Measurements from ENCODE around the gene FAM222B.
"Not testable (repeated sequence)": the region's sequence is repeated elsewhere in the genome, so short reads cannot be mapped to it uniquely, and the experiment has no call there.

Gene FAM222B

GRCh38 chr17:28855336-28855679 lies 12.7 kb upstream of the FAM222B start:
- Histone ChIP-seq H3K27me3 (ENCODE audit: low read depth, low read length) (no peaks in the 10 kb centered on the region), H3K27ac (ENCODE audit: low read length) (peak overlapping the region; percentile 81), H3K4me3 (ENCODE audit: low read depth in 1 of 2, low read length in 2 of 2) (peak overlapping the region; percentile 97 to 98), H3K36me3 (ENCODE audit: control insufficient read depth in 1 of 2, insufficient read depth in 2 of 2, low read length in 2 of 2) (peaks cover 18 to 24% of the 10 kb centered on the region in 2 donors), H3K4me1 (ENCODE audit: control insufficient read depth in 1 of 2, insufficient read depth in 2 of 2, low read length in 2 of 2) (peaks cover 4 to 14% of the 10 kb centered on the region in 2 donors), H3K9me3 (ENCODE audit: control insufficient read depth in 1 of 2, low read length in 2 of 2) (no peaks in the 10 kb centered on the region)

DNA sequence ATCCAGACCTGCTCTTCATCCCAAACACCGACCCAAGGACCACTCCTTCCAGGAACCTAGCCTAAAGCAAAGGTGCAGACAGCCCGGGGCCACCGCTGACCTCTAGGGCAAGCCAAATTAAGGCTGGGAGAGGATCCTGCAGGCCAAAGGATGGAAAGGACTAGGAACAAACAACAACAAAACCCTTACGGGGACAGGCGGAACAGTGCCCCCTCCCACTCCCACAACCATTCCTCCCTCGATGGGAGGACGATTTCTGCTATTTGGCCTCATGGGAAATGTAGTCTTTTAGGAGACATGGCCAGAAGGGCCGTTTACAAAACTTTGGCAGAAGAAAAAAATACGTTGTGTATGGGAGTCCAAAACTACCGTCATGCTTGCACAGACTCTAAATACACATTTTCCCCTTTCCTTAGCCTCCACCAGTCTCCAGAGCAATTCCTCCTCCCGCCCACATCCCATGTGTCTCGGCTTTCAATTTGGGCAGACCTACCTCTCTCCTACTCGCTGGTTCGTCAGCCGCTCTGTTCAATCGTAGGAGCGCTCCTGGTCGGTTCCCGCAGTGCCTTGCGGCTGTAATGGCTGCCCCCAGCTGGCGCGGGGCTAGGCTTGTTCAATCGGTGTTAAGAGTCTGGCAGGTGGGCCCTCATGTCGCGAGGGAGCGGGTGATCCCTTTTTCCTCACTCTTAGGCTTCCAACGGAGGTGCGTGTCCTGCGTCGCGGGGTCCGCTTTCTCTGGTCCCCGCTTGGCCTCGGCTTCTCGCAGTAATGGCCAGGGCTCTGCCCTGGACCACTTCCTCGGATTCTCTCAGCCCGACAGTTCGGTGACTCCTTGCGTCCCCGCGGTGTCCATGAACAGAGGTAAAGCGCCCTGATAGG lies 12.1 kb upstream of the FAM222B start, which contains the start of gene ERAL1:
Gene ERAL1, plus strand, starts transcription at position 560 of the 879 bp plus-strand sequence. Its CDS starts 19 bp downstream, at position 579.
- H3K4me3 ChIP-seq (ENCODE audit: low read depth in 1 of 2, low read length in 2 of 2) = peak within 1 kb of the TSS; percentile 97 to 98
- peak within 1 kb of the TSS; percentile 81 for H3K27ac ChIP-seq (ENCODE audit: low read length)
- H3K27me3 ChIP-seq (ENCODE audit: low read depth, low read length) = no peaks in the 10 kb centered on the region

DNA sequence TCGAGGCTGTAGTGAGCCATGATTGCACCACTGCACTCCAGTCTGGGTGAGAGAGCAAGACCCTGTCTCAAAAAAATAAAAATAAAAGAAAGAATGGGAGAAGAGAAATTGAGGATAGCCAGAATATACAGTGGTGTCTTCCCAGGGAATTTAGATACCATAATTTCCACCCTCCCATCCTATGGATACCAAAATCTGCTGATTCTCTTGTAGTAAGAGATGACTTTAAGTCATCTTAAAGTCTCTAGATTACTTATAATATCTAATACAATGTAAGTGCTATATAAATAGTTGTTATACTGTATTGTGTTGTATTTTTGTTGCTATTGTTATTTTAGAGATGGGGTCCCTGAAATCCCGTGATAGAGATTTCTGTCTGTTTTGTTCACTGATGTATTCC lies 10.7 kb upstream of the FAM222B start:
- no peak overlapping the region for H3K4me3 ChIP-seq (ENCODE audit: low read depth in 1 of 2, low read length in 2 of 2)
- H3K27me3 ChIP-seq (ENCODE audit: low read depth, low read length) = no peaks in the 10 kb centered on the region
- no peaks in the 10 kb centered on the region for H3K9me3 ChIP-seq (ENCODE audit: control insufficient read depth in 1 of 2, low read length in 2 of 2)
- H3K4me1 ChIP-seq (ENCODE audit: control insufficient read depth in 1 of 2, insufficient read depth in 2 of 2, low read length in 2 of 2) = peaks cover 4 to 14% of the 10 kb centered on the region in 2 donors
- no peak overlapping the region for H3K27ac ChIP-seq (ENCODE audit: low read length)
- H3K36me3 ChIP-seq (ENCODE audit: control insufficient read depth in 1 of 2, insufficient read depth in 2 of 2, low read length in 2 of 2) = peaks cover 7 to 12% of the 10 kb centered on the region in 2 donors

More for the DNA sequence above, 12.1 kb upstream of the FAM222B start, which contains the start of gene ERAL1:
- Histone ChIP-seq H3K9me3 (ENCODE audit: control insufficient read depth in 1 of 2, low read length in 2 of 2) (no peaks in the 10 kb centered on the region), H3K36me3 (ENCODE audit: control insufficient read depth in 1 of 2, insufficient read depth in 2 of 2, low read length in 2 of 2) (peaks cover 16 to 22% of the 10 kb centered on the region in 2 donors), H3K4me1 (ENCODE audit: control insufficient read depth in 1 of 2, insufficient read depth in 2 of 2, low read length in 2 of 2) (peaks cover 4 to 14% of the 10 kb centered on the region in 2 donors)

DNA sequence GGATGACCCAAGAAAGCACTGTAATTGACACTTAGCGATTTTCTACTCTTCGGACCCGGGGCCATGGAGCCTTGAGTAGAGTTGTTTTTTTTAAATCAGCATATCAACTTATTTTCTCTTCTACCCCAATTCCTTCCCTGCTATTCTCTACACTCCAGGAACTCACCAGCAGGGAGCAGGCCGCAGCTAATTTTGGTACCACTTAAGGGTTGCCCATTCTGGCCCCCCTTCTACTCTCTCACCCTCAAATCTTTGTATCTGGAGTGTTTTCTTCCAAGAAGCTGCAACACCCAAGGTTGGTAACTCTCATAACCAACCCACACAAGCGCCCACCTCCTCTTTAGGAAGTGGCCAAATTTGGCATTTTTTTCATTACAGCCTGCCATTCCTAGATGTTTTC lies 6.7 kb upstream of the FAM222B start:
- H3K36me3 ChIP-seq (ENCODE audit: control insufficient read depth in 1 of 2, insufficient read depth in 2 of 2, low read length in 2 of 2) = no peaks in the 10 kb centered on the region
- no peak overlapping the region for H3K27ac ChIP-seq (ENCODE audit: low read length)
- peaks cover 2 to 3% of the 10 kb centered on the region in 2 donors for H3K4me1 ChIP-seq (ENCODE audit: control insufficient read depth in 1 of 2, insufficient read depth in 2 of 2, low read length in 2 of 2)
- no peaks in the 10 kb centered on the region for H3K27me3 ChIP-seq (ENCODE audit: low read depth, low read length)
- H3K9me3 ChIP-seq (ENCODE audit: control insufficient read depth in 1 of 2, low read length in 2 of 2) = no peaks in the 10 kb centered on the region
- H3K4me3 ChIP-seq (ENCODE audit: low read depth in 1 of 2, low read length in 2 of 2) = no peak overlapping the region

- H3K27me3 ChIP-seq (ENCODE audit: low read depth, low read length); H3K27ac ChIP-seq (ENCODE audit: low read length); H3K9me3 ChIP-seq (ENCODE audit: control insufficient read depth in 1 of 2, low read length in 2 of 2); H3K4me3 ChIP-seq (ENCODE audit: low read depth in 1 of 2, low read length in 2 of 2); H3K36me3 ChIP-seq (ENCODE audit: control insufficient read depth in 1 of 2, insufficient read depth in 2 of 2, low read length in 2 of 2); H3K4me1 ChIP-seq (ENCODE audit: control insufficient read depth in 1 of 2, insufficient read depth in 2 of 2, low read length in 2 of 2): not testable (repeated sequence)
Measured at GRCh38 chr17:28848667-28849066, 6.1 kb upstream of the FAM222B start.

GRCh38 chr17:28846699-28847098 lies 4.1 kb upstream of the FAM222B start:
- H3K9me3 ChIP-seq (ENCODE audit: control insufficient read depth in 1 of 2, low read length in 2 of 2); H3K27ac ChIP-seq (ENCODE audit: low read length); H3K4me3 ChIP-seq (ENCODE audit: low read depth in 1 of 2, low read length in 2 of 2); H3K4me1 ChIP-seq (ENCODE audit: control insufficient read depth in 1 of 2, insufficient read depth in 2 of 2, low read length in 2 of 2); H3K36me3 ChIP-seq (ENCODE audit: control insufficient read depth in 1 of 2, insufficient read depth in 2 of 2, low read length in 2 of 2); H3K27me3 ChIP-seq (ENCODE audit: low read depth, low read length): not testable (repeated sequence)

GRCh38 chr17:28846231-28846630 lies 3.6 kb upstream of the FAM222B start:
- Histone ChIP-seq H3K27me3 (ENCODE audit: low read depth, low read length) (no peaks in the 10 kb centered on the region), H3K9me3 (ENCODE audit: control insufficient read depth in 1 of 2, low read length in 2 of 2) (no peaks in the 10 kb centered on the region), H3K4me3 (ENCODE audit: low read depth in 1 of 2, low read length in 2 of 2) (no peak overlapping the region), H3K36me3 (ENCODE audit: control insufficient read depth in 1 of 2, insufficient read depth in 2 of 2, low read length in 2 of 2) (no peaks in the 10 kb centered on the region), H3K4me1 (ENCODE audit: control insufficient read depth in 1 of 2, insufficient read depth in 2 of 2, low read length in 2 of 2) (peaks cover 0 to 6% of the 10 kb centered on the region in 2 donors), H3K27ac (ENCODE audit: low read length) (no peak overlapping the region)

DNA sequence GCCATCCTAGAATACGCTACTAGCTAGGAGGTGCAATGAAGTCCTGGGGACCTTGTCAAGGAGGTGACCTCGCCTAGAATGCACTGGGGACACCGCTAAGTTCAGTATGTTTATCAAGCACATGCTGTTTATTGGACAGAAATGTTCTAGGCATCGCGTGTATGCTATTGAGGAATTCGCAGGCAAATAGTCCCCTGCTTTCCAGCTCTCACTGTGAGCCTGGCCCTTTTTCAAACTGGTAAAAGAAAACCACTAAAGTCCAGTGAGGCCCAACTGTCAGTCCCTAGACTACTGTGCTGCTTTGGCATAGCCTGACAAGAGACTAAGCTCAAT lies 1.2 kb upstream of the FAM222B start:
- Histone ChIP-seq H3K27me3 (ENCODE audit: low read depth, low read length) (no peaks in the 10 kb centered on the region), H3K27ac (ENCODE audit: low read length) (no peak overlapping the region), H3K4me1 (ENCODE audit: control insufficient read depth in 1 of 2, insufficient read depth in 2 of 2, low read length in 2 of 2) (peaks cover 0 to 6% of the 10 kb centered on the region in 2 donors), H3K36me3 (ENCODE audit: control insufficient read depth in 1 of 2, insufficient read depth in 2 of 2, low read length in 2 of 2) (no peaks in the 10 kb centered on the region), H3K9me3 (ENCODE audit: control insufficient read depth in 1 of 2, low read length in 2 of 2) (no peaks in the 10 kb centered on the region), H3K4me3 (ENCODE audit: low read depth in 1 of 2, low read length in 2 of 2) (no peak overlapping the region)

GRCh38 chr17:28841901-28842281 lies 699 bp downstream of the FAM222B start:
- H3K4me3 ChIP-seq (ENCODE audit: low read depth in 1 of 2, low read length in 2 of 2) = peak overlapping the region; percentile 71 to 87
- no peaks in the 10 kb centered on the region for H3K36me3 ChIP-seq (ENCODE audit: control insufficient read depth in 1 of 2, insufficient read depth in 2 of 2, low read length in 2 of 2)
- H3K4me1 ChIP-seq (ENCODE audit: control insufficient read depth in 1 of 2, insufficient read depth in 2 of 2, low read length in 2 of 2) = peaks cover 0 to 6% of the 10 kb centered on the region in 2 donors
- peak overlapping the region; percentile 88 for H3K27ac ChIP-seq (ENCODE audit: low read length)
- no peaks in the 10 kb centered on the region for H3K9me3 ChIP-seq (ENCODE audit: control insufficient read depth in 1 of 2, low read length in 2 of 2)
- H3K27me3 ChIP-seq (ENCODE audit: low read depth, low read length) = no peaks in the 10 kb centered on the region

DNA sequence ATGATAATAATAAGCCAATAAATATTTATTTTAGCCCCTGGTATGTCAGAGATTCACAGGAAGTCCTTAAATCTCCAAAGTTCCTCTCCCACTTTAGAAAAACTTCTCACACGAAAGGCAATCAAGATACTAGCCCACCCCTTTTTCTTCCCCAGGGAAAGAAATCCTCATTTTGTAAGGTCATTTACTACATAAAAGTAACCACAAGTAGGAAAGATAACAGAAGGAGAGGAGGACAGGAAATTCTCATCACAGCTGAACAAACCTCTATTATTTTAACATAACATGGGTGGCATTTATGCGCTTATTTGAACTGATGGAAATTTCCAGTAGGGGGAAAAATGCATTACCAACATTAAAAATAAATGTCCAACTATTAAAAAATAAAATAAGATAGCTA lies 3.4 kb downstream of the FAM222B start:
- peaks cover 0 to 6% of the 10 kb centered on the region in 2 donors for H3K4me1 ChIP-seq (ENCODE audit: control insufficient read depth in 1 of 2, insufficient read depth in 2 of 2, low read length in 2 of 2)
- H3K27me3 ChIP-seq (ENCODE audit: low read depth, low read length) = no peaks in the 10 kb centered on the region
- no peak overlapping the region for H3K27ac ChIP-seq (ENCODE audit: low read length)

DNA sequence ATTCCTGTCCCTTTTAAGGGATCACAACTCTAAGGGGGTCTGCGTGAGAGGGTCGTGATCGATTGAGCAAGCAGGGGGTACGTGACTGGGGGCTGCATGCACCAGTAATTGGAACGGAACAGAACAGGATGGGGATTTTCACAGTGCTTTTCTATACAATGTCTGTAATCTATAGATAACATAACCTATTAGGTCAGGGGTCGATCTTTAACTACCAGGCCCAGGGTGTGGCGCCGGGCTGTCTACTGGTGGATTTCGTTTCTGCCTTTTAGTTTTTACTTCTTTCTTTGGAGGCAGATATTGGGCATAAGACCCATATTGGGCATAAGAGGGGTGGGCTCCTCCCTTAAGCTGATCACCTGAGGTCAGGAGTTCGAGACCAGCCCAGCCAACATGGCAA lies 6.0 kb downstream of the FAM222B start:
- not testable (repeated sequence) for H3K4me3 ChIP-seq (ENCODE audit: low read depth in 1 of 2, low read length in 2 of 2); H3K27me3 ChIP-seq (ENCODE audit: low read depth, low read length); H3K27ac ChIP-seq (ENCODE audit: low read length); H3K36me3 ChIP-seq (ENCODE audit: control insufficient read depth in 1 of 2, insufficient read depth in 2 of 2, low read length in 2 of 2); H3K9me3 ChIP-seq (ENCODE audit: control insufficient read depth in 1 of 2, low read length in 2 of 2); H3K4me1 ChIP-seq (ENCODE audit: control insufficient read depth in 1 of 2, insufficient read depth in 2 of 2, low read length in 2 of 2)

More for the DNA sequence above, 3.4 kb downstream of the FAM222B start:
- Histone ChIP-seq H3K9me3 (ENCODE audit: control insufficient read depth in 1 of 2, low read length in 2 of 2) (no peaks in the 10 kb centered on the region), H3K36me3 (ENCODE audit: control insufficient read depth in 1 of 2, insufficient read depth in 2 of 2, low read length in 2 of 2) (no peaks in the 10 kb centered on the region), H3K4me3 (ENCODE audit: low read depth in 1 of 2, low read length in 2 of 2) (no peak overlapping the region)

DNA sequence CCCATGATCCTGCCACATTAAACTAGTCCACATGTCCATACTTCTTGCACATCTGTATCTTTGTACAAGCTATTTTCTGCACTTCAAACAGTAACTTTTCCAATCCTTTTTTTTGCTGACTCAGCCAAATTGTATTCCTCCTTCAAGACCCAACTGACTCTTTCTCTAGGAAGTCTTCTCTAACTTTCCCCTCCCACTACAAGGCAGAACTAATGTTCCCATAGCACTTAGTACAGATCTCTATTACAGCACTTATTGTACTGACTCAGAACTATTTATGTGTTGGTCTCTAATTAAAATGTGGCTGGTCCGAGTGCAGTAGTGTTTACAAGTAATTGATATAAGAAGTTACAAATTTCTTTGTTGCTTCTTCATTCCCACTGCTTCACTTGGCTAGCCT lies 8.2 kb downstream of the FAM222B start:
- Histone ChIP-seq H3K27ac (ENCODE audit: low read length) (no peak overlapping the region), H3K36me3 (ENCODE audit: control insufficient read depth in 1 of 2, insufficient read depth in 2 of 2, low read length in 2 of 2) (no peaks in the 10 kb centered on the region), H3K4me1 (ENCODE audit: control insufficient read depth in 1 of 2, insufficient read depth in 2 of 2, low read length in 2 of 2) (no peaks in the 10 kb centered on the region), H3K9me3 (ENCODE audit: control insufficient read depth in 1 of 2, low read length in 2 of 2) (no peaks in the 10 kb centered on the region), H3K4me3 (ENCODE audit: low read depth in 1 of 2, low read length in 2 of 2) (no peak overlapping the region), H3K27me3 (ENCODE audit: low read depth, low read length) (no peaks in the 10 kb centered on the region)

All from muscle layer of duodenum (tissue), 2 donors.